ENCODE measurements around the gene ARL5C.

DNA sequence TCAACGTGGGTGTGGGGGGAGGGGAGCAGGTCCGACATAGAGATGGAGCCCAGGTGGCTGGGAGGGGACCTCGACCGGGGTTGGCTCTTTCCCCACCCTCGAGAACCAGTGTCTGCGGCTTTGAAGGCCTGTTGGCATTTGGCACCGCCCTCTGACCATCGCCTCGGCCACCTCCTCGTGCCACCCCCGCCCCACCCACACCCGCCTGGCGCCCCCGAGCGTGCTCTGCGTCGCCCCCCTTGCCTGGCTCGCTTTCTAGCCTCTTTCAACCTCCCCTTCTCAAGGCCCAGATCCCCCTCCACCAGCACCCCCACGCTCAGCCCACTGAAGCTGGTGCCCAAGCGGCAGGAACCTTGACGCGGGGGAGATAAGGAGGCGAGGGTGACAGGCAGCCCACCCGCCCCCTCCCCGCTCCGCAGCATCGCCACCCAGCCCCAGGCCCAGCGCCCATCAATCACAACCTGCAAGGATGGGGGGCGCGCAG, 30.9 kb upstream of the ARL5C start:
- no peak for TF ChIP-seq POLR2A (IDR thresholded peaks at IDR 0.05)
- TF ChIP-seq, protein P1, sequence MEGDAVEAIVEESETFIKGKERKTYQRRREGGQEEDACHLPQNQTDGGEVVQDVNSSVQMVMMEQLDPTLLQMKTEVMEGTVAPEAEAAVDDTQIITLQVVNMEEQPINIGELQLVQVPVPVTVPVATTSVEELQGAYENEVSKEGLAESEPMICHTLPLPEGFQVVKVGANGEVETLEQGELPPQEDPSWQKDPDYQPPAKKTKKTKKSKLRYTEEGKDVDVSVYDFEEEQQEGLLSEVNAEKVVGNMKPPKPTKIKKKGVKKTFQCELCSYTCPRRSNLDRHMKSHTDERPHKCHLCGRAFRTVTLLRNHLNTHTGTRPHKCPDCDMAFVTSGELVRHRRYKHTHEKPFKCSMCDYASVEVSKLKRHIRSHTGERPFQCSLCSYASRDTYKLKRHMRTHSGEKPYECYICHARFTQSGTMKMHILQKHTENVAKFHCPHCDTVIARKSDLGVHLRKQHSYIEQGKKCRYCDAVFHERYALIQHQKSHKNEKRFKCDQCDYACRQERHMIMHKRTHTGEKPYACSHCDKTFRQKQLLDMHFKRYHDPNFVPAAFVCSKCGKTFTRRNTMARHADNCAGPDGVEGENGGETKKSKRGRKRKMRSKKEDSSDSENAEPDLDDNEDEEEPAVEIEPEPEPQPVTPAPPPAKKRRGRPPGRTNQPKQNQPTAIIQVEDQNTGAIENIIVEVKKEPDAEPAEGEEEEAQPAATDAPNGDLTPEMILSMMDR (IDR thresholded peaks at IDR 0.05) = no peak

All from uterus (tissue), 2 donors.